Measurements from ENCODE around the gene PPFIA3.

DNA sequence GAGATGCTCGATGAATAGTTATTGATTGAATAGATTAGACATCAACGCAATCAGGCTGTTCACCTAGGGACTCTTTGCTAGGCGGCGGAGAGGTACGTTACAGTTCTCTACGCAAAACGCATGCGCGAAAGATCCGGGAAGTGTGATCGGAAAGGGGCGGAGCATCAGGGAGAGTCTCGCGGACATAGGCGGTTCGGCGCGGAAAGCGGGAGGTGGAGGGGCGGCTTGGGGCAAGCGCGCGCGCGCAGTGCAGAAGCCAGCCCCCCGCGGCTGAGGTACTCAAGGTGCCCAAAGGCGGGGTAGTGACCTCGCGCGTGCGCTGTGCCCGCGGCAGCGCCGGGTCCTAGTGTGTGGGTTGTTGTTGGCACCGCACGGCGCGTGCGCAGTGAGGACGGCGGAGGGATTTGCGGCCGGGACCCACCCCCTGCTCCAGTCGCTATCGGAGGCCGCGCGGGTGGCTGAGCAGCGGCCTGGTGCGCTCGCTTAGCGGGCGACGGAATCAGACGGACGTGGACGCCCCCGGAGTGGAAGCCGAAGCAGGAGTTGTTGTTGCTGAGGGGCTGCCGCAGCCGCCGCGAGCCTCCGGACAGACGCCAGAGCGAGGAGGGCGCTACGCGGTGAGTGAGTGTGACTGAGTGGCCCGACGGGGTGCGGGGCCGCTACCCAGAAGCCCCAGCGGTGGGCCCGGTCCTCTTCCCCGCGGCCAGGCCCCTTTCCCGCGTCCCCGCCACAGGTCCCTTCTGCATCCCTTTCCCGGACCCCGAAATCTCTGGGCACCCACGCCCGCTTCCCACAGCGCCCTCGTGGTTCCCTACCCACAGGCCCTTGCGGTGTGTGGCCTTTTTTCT lies 34.1 kb upstream of the PPFIA3 start, which contains the start of gene SNRNP70:
- no peak for TF ChIP-seq CTCF (IDR thresholded peaks at IDR 0.05; ENCODE audit: low read length)
- TF ChIP-seq EZH2 (optimal IDR thresholded peaks at IDR 0.05; ENCODE audit: low read depth, low read length), result no peak
